Endothelial cell of umbilical vein (primary cell): ENCODE data around the gene SPTY2D1.
"Not testable (repeated sequence)": the region's sequence is repeated elsewhere in the genome, so short reads cannot be mapped to it uniquely, and the experiment has no call there.

Source experiments
- CTCF ChIP-seq, 2 donors: IDR thresholded peaks; 1 replicate in 1 of 2; 2 replicates in 1 of 2; pipeline ENCODE4 v1.5.1; 2011; ENCODE audit warnings: low read length in 2 of 2, mild to moderate bottlenecking in 2 of 2, moderate library complexity in 2 of 2, control low read depth in 1 of 2, inconsistent platforms in 1 of 2, low read depth in 1 of 2; ENCODE audit not compliant: insufficient read depth in 1 of 2; ENCODE audit errors: extremely low read depth in 1 of 2
- EZH2 ChIP-seq: IDR thresholded peaks from 2 replicates; pipeline ENCODE4 v1.6.1; 2012; ENCODE audit warnings: borderline replicate concordance, low read depth, mild to moderate bottlenecking, moderate library complexity, low read length, inconsistent platforms; ENCODE audit not compliant: severe bottlenecking
- POLR2AphosphoS5 ChIP-seq: IDR thresholded peaks from 2 replicates; pipeline ENCODE4 v1.6.1; 2012; ENCODE audit warnings: low read depth, mild to moderate bottlenecking, control low read depth, low read length, moderate library complexity; ENCODE audit not compliant: insufficient read depth

- not testable (repeated sequence) for TF ChIP-seq POLR2AphosphoS5; CTCF (IDR thresholded peaks at IDR 0.05; ENCODE audit: extremely low read depth in 1 of 2, insufficient read depth in 1 of 2, low read depth in 1 of 2, low read length in 2 of 2); EZH2
Measured at GRCh38 chr11:18681949-18682348, 47.8 kb upstream of the SPTY2D1 start.
